Endothelial cell of umbilical vein (primary cell): Measurements from ENCODE around the gene SEMA3E. TPM values are rescaled to one million over a fixed set of nuclear protein-coding genes. Genes with fewer than 3 reads are reported as not detected.

Experiments used
- BruUV-seq: library from RNA; stranded (reverse); fragments of 400-500 nt; replicated peaks from 2 replicates; lab custom pipeline; 2021; lab: Mats Ljungman, UMichigan
- CTCF ChIA-PET: fragments of 300-600, 350-600 bp; sonication (Branson Sonifier 250); formaldehyde crosslinking; loops from one replicate; lab custom pipeline; 2021; ENCODE audit warnings: antibody characterized with exemption, inconsistent platforms; lab: Charles Lee
- POLR2A ChIA-PET: fragments of 300-600, 350-600 bp; sonication (Branson Sonifier 250); formaldehyde crosslinking; loops from one replicate; lab custom pipeline; 2021; ENCODE audit warnings: antibody characterized with exemption, inconsistent platforms; lab: Charles Lee
- DNase-seq: peaks from one replicate; pipeline ENCODE4 v3.0.0-alpha.2; 2011; ENCODE audit warnings: low read depth, low spot score
- FAIRE-seq: peaks from 2 replicates; lab custom pipeline; 2011; peaks lifted over from hg19 to GRCh38; lab: Jason Lieb, UNC
- H2AFZ ChIP-seq: 2 replicates; pipeline ENCODE4 v1.6.0; 2012; ENCODE audit warnings: low read depth, low read length, control low read depth, inconsistent platforms
- H3K27ac ChIP-seq: 2 replicates; pipeline ENCODE4 v1.5.1; 2011; ENCODE audit warnings: low read depth, mild to moderate bottlenecking, control low read depth, low read length, moderate library complexity; ENCODE audit not compliant: insufficient read depth
- H3K27me3 ChIP-seq, 2 experiments: 2 replicates each; pipeline versions ENCODE4 v1.6.0 to v1.6.1; 2011; ENCODE audit warnings: low read length in 2 of 2, mixed read lengths in 1 of 2; ENCODE audit not compliant: control insufficient read depth in 2 of 2, insufficient read depth in 2 of 2
- H3K36me3 ChIP-seq, 2 experiments: 2 replicates in 1 of 2; 3 replicates in 1 of 2; pipeline ENCODE4 v1.5.1; 2011; ENCODE audit warnings: low read length in 2 of 2, mild to moderate bottlenecking in 1 of 2, moderate library complexity in 1 of 2; ENCODE audit not compliant: control insufficient read depth in 2 of 2, insufficient read depth in 2 of 2; ENCODE audit errors: extremely low read depth in 1 of 2
- H3K4me1 ChIP-seq: 3 replicates; pipeline ENCODE4 v1.5.1; 2011; ENCODE audit warnings: mild to moderate bottlenecking, low read length; ENCODE audit not compliant: control insufficient read depth, insufficient read depth; ENCODE audit errors: extremely low read depth
- H3K4me2 ChIP-seq: 2 replicates; pipeline ENCODE4 v1.6.1; 2011; ENCODE audit warnings: low read length, control low read depth, mixed read lengths; ENCODE audit not compliant: insufficient read depth
- H3K4me3 ChIP-seq, 3 experiments: fragments of 200-600 bp in 1 of 3; sonication (generic), shearing (Covaris generic) in 1 of 3; replicated peaks in 1 of 3; 2 replicates each; pipeline ENCODE4 v1.5.1; 2011 to 2016; ENCODE audit warnings: control low read depth in 3 of 3, low read length in 3 of 3, mild to moderate bottlenecking in 2 of 3, inconsistent platforms in 1 of 3, low read depth in 1 of 3, moderate library complexity in 1 of 3; ENCODE audit not compliant: insufficient read depth in 1 of 3
- H3K79me2 ChIP-seq: 2 replicates; pipeline ENCODE4 v1.6.0; 2012; ENCODE audit warnings: low read length, inconsistent platforms; ENCODE audit not compliant: control insufficient read depth, insufficient read depth
- H3K9ac ChIP-seq: replicated peaks from 2 replicates; pipeline ENCODE3; 2011; ENCODE audit warnings: low read length, control low read depth; ENCODE audit not compliant: insufficient read depth; ENCODE audit errors: extremely low read depth
- H3K9me1 ChIP-seq: replicated peaks from 3 replicates; pipeline ENCODE4 v1.6.0; 2011; ENCODE audit warnings: mild to moderate bottlenecking, low read length; ENCODE audit not compliant: control insufficient read depth, insufficient read depth; ENCODE audit errors: extremely low read depth
- H3K9me3 ChIP-seq: replicated peaks from 2 replicates; pipeline ENCODE4 v1.5.1; 2012; ENCODE audit warnings: low read length, inconsistent platforms; ENCODE audit not compliant: control insufficient read depth, insufficient read depth
- H4K20me1 ChIP-seq: replicated peaks from 2 replicates; pipeline ENCODE3; 2011; ENCODE audit warnings: mild to moderate bottlenecking, low read length; ENCODE audit not compliant: control insufficient read depth, insufficient read depth; ENCODE audit errors: extremely low read depth
- CTCF ChIP-seq, 2 donors: IDR thresholded peaks; 1 replicate in 1 of 2; 2 replicates in 1 of 2; pipeline ENCODE4 v1.5.1; 2011; ENCODE audit warnings: low read length in 2 of 2, mild to moderate bottlenecking in 2 of 2, moderate library complexity in 2 of 2, control low read depth in 1 of 2, inconsistent platforms in 1 of 2, low read depth in 1 of 2; ENCODE audit not compliant: insufficient read depth in 1 of 2; ENCODE audit errors: extremely low read depth in 1 of 2
- EZH2 ChIP-seq: IDR thresholded peaks from 2 replicates; pipeline ENCODE4 v1.6.1; 2012; ENCODE audit warnings: borderline replicate concordance, low read depth, mild to moderate bottlenecking, moderate library complexity, low read length, inconsistent platforms; ENCODE audit not compliant: severe bottlenecking
- FOS ChIP-seq: IDR thresholded peaks from 2 replicates; pipeline ENCODE4 v1.6.1; 2011; ENCODE audit warnings: mild to moderate bottlenecking, low read length, moderate library complexity, borderline replicate concordance; ENCODE audit not compliant: insufficient read depth
- GATA2 ChIP-seq: IDR thresholded peaks from 2 replicates; pipeline ENCODE4 v1.7.0; 2011; ENCODE audit warnings: low read depth, mild to moderate bottlenecking, moderate library complexity, mixed read lengths, low read length; ENCODE audit not compliant: insufficient read length, insufficient read depth
- JUN ChIP-seq: IDR thresholded peaks from 2 replicates; pipeline ENCODE4 v1.6.1; 2011; ENCODE audit warnings: borderline replicate concordance, low read depth; ENCODE audit not compliant: insufficient read length, insufficient read depth
- MAX ChIP-seq: IDR thresholded peaks from 2 replicates; pipeline ENCODE4 v1.6.1; 2011; ENCODE audit not compliant: insufficient read depth, insufficient read length
- MYC ChIP-seq: IDR thresholded peaks from one replicate; pipeline ENCODE4 v1.6.1; 2011; ENCODE audit warnings: mild to moderate bottlenecking, low read depth, low read length
- POLR2A ChIP-seq: IDR thresholded peaks from 2 replicates; pipeline ENCODE4 v1.6.1; 2012; ENCODE audit warnings: low read depth, mild to moderate bottlenecking, control low read depth, low read length
- POLR2AphosphoS5 ChIP-seq: IDR thresholded peaks from 2 replicates; pipeline ENCODE4 v1.6.1; 2012; ENCODE audit warnings: low read depth, mild to moderate bottlenecking, control low read depth, low read length, moderate library complexity; ENCODE audit not compliant: insufficient read depth
- dilution Hi-C: fragments of 300-500 bp; cut with MboI; formaldehyde crosslinking; loops from one replicate; pipeline ENCODE4 v1.15.0; 2019; ENCODE audit warnings: low sequenced_read_pairs; ENCODE audit not compliant: extremely low pct_ligation_motif_present
- intact Hi-C: fragments of 100-400 bp; cut with micrococcal nuclease; formaldehyde crosslinking; loops from one replicate; pipeline ENCODE4 v1.10.0; 2022
- polyA plus RNA-seq, 4 experiments: library from polyadenylated mRNA; depleted of rRNA in 3 of 4; stranded (reverse) in 3 of 4; unstranded in 1 of 4; fragments of >200 nt; gene quantifications; 2 replicates each; pipeline versions ENCODE4 v1.2.1 to v1.2.3, GENCODE V29; 2011 to 2012; ENCODE audit warnings: missing spikeins in 1 of 4
- total RNA-seq: library from RNA; stranded (reverse); gene quantifications from 2 replicates; pipeline ENCODE4 v1.2.3, GENCODE V29; 2021

SEMA3E gene
- total and polyA plus RNA-seq, 2 donors (not counting 3 experiments of a cell fraction or from before 2014, with no cell fraction given) = not detected

GRCh38 chr7:83337050-83337449, 311.9 kb downstream of the SEMA3E start:
- Histone ChIP-seq H3K4me3 (no peak overlapping the region), H3K79me2 (no peaks in the 10 kb centered on the region), H4K20me1 (no peaks in the 10 kb centered on the region), H3K4me1 (no peaks in the 10 kb centered on the region), H3K36me3 (no peaks in the 10 kb centered on the region), H3K9me3 (no peaks in the 10 kb centered on the region), H2AFZ (no peak overlapping the region), H3K27ac (no peak overlapping the region), H3K9ac (no peak overlapping the region), H3K4me2 (no peak overlapping the region), H3K9me1 (no peaks in the 10 kb centered on the region), H3K27me3 (peaks cover 0 to 8% of the 10 kb centered on the region in 2 experiments)
- dilution Hi-C loops (no loop called here), intact Hi-C loops (no loop called here)
- TF ChIP-seq MAX (no peak), EZH2 (no peak), FOS (no peak), GATA2 (no peak), POLR2A (no peak), POLR2AphosphoS5 (no peak), MYC (no peak), CTCF (IDR thresholded peaks at IDR 0.05; ENCODE audit: extremely low read depth in 1 of 2, insufficient read depth in 1 of 2, low read depth in 1 of 2, low read length in 2 of 2) (no peak), JUN (no peak)
- BruUV-seq = no TSS peak
- ChIA-PET POLR2A (no interaction called here), CTCF (interaction anchor here (0.8 to 2.2 kb wide), 2 partner anchors 11 to 13 kb away, joined by 3 to 5 read pairs; no protein-coding TSS in a partner anchor)
- no peak for FAIRE-seq
- no peak for DNase-seq
